ENCODE measurements around the gene INSIG2.

- no peak for TF ChIP-seq CTCF (IDR thresholded peaks at IDR 0.05)
- no peak for TF ChIP-seq EZH2 (IDR thresholded peaks at IDR 0.05)
These were observed 33.9 kb upstream of the INSIG2 start for GRCh38 chr2:118054213-118055008.

Data from neural progenitor cell (in vitro differentiated cells).